K562 (cell line): Measurements from ENCODE around the gene ERVH48-1. TPM values are rescaled to one million over a fixed set of nuclear protein-coding genes. Genes with fewer than 3 reads are reported as not detected.

ENCODE experiments used
- ARHGAP35 ChIP-seq: fragments of 450-650 bp; IDR thresholded peaks from 2 replicates; pipeline ENCODE4 v1.6.1; 2018; ENCODE audit not compliant: partially characterized antibody
- ARID1B ChIP-seq: fragments of 450-650 bp; IDR thresholded peaks from 2 replicates; pipeline ENCODE4 v1.6.1; 2016; ENCODE audit warnings: antibody characterized with exemption, mild to moderate bottlenecking, inconsistent platforms
- CHD2 ChIP-seq: IDR thresholded peaks from 2 replicates; pipeline ENCODE4 v1.6.1; 2011; ENCODE audit warnings: low read depth, low read length
- HDAC2 ChIP-seq: fragments of 450-650 bp; IDR thresholded peaks from 2 replicates; pipeline ENCODE4 v1.6.1; 2016; ENCODE audit warnings: mild to moderate bottlenecking
- MTA2 ChIP-seq: fragments of 450-650 bp; IDR thresholded peaks from 2 replicates; pipeline ENCODE4 v1.6.1; 2016; ENCODE audit warnings: low read depth
- PHF21A ChIP-seq: fragments of 450-650 bp; IDR thresholded peaks from 2 replicates; pipeline ENCODE4 v1.6.1; 2017; ENCODE audit warnings: low read depth, borderline replicate concordance
- PRDM10 ChIP-seq: fragments of 450-650 bp; IDR thresholded peaks from 2 replicates; pipeline ENCODE4 v1.6.1; 2018; ENCODE audit not compliant: partially characterized antibody
- TCF7L2 ChIP-seq: fragments of 150-350 bp; IDR thresholded peaks from 2 replicates; pipeline ENCODE4 v1.6.1; 2016; ENCODE audit warnings: low read depth, mild to moderate bottlenecking, low read length, moderate library complexity
- ZMIZ1 ChIP-seq, 2 experiments: fragments of 150-350 bp in 1 of 2; IDR thresholded peaks; 2 replicates each; pipeline ENCODE4 v1.6.1; 2012 to 2016; ENCODE audit warnings: low read depth in 2 of 2, low read length in 2 of 2, mild to moderate bottlenecking in 1 of 2, moderate library complexity in 1 of 2
- ZNF174 ChIP-seq: fragments of 250-450 bp; sonication (Bioruptor Pico); IDR thresholded peaks from 2 replicates; pipeline ENCODE4 v1.4.0; 2020; ENCODE audit warnings: mild to moderate bottlenecking
- ZNF431 ChIP-seq: sonication (generic); formaldehyde crosslinking; IDR thresholded peaks from 2 replicates; pipeline ENCODE4 v1.8.0; 2022; ENCODE audit warnings: mild to moderate bottlenecking, missing genetic modification reagents
- polyA plus RNA-seq, 8 experiments: library from polyadenylated mRNA; depleted of rRNA in 4 of 8; stranded (reverse) in 5 of 8; unstranded in 3 of 8; fragments of >200 nt; fragmentation: Nextera tagmentation in 2 of 8; fragmentation: Illumina TruSeq in 1 of 8; extraction: Ambion mirVana in 2 of 8; extraction: Trizol in 1 of 8; gene quantifications; 2 replicates each; pipeline versions ENCODE4 v1.2.1 to v1.2.3, GENCODE V29; 2011 to 2014; ENCODE audit warnings: inconsistent platforms in 1 of 8, missing spikeins in 1 of 8
- total RNA-seq, 7 experiments: library from RNA; depleted of rRNA in 6 of 7; stranded (reverse); fragments of >200 nt in 6 of 7; fragmentation: Illumina TruSeq in 2 of 7; extraction: Trizol in 2 of 7; gene quantifications; 2 replicates each; pipeline versions ENCODE4 v1.2.1 to v1.2.3, GENCODE V29; 2011 to 2021; ENCODE audit warnings: low replicate concordance in 1 of 7
- TF ChIP-seq, protein P1 (sequence below): sonication (generic); formaldehyde crosslinking; IDR thresholded peaks from 2 replicates; pipeline ENCODE4 v1.8.0; 2022; ENCODE audit warnings: mild to moderate bottlenecking, missing genetic modification reagents
- TF ChIP-seq, protein P2 (sequence below): fragments of 250-450 bp; sonication (Bioruptor Pico); IDR thresholded peaks from 2 replicates; pipeline ENCODE4 v1.5.0; 2021
- TF ChIP-seq, protein P3 (sequence below): sonication (generic); formaldehyde crosslinking; IDR thresholded peaks from 2 replicates; pipeline ENCODE4 v1.8.1; 2023; ENCODE audit warnings: mild to moderate bottlenecking, missing genetic modification reagents

Gene ERVH48-1
- total and polyA plus RNA-seq, 9 of the 15 experiments (the other 6 are each of a cell fraction or from before 2014, with no cell fraction given) = 0.08 to 0.49 (median 0.16) TPM; not detected in 3

DNA sequence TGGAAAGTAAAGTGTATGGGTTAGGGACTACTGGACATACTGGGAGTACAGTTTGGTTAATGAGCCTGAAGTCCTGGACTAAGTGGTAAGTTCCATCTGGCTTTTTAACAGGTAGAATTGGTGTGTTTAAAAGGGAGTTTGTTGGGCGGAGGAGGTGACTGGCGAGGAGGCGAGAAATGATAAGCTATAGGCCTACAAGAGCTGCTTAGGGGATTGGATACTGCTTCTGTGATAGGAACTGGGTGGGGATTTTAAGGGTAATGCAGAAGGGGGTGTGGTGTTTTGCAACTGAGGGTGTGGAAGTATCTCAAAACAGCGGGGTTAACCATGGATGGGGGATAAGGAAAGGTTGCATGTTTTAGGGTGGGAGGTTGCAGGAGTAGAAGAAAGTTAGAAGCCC lies 3.5 kb downstream of the ERVH48-1 start (continued):
- TF ChIP-seq, protein P1, sequence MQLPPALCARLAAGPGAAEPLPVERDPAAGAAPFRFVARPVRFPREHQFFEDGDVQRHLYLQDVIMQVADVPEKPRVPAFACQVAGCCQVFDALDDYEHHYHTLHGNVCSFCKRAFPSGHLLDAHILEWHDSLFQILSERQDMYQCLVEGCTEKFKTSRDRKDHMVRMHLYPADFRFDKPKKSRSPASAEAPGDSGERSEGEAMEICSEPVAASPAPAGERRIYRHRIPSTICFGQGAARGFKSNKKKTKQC (CRISPR knock-in tag) = no peak
- TF ChIP-seq, protein P2, sequence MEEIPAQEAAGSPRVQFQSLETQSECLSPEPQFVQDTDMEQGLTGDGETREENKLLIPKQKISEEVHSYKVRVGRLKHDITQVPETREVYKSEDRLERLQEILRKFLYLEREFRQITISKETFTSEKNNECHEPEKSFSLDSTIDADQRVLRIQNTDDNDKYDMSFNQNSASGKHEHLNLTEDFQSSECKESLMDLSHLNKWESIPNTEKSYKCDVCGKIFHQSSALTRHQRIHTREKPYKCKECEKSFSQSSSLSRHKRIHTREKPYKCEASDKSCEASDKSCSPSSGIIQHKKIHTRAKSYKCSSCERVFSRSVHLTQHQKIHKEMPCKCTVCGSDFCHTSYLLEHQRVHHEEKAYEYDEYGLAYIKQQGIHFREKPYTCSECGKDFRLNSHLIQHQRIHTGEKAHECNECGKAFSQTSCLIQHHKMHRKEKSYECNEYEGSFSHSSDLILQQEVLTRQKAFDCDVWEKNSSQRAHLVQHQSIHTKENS (CRISPR knock-in tag) = no peak
- TF ChIP-seq, protein P3, sequence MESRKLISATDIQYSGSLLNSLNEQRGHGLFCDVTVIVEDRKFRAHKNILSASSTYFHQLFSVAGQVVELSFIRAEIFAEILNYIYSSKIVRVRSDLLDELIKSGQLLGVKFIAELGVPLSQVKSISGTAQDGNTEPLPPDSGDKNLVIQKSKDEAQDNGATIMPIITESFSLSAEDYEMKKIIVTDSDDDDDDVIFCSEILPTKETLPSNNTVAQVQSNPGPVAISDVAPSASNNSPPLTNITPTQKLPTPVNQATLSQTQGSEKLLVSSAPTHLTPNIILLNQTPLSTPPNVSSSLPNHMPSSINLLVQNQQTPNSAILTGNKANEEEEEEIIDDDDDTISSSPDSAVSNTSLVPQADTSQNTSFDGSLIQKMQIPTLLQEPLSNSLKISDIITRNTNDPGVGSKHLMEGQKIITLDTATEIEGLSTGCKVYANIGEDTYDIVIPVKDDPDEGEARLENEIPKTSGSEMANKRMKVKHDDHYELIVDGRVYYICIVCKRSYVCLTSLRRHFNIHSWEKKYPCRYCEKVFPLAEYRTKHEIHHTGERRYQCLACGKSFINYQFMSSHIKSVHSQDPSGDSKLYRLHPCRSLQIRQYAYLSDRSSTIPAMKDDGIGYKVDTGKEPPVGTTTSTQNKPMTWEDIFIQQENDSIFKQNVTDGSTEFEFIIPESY (CRISPR knock-in tag) = no peak
- peak; percentile 42 for TF ChIP-seq ARID1B
- no peak for TF ChIP-seq TCF7L2
- no peak for TF ChIP-seq CHD2
- no peak for TF ChIP-seq ZNF431 (CRISPR knock-in tag)
- no peak for TF ChIP-seq ZNF174 (CRISPR knock-in tag)
- TF ChIP-seq PRDM10 = peak; percentile 65
- TF ChIP-seq PHF21A = no peak
- TF ChIP-seq ZMIZ1 (IDR thresholded peaks at IDR 0.05; ENCODE audit: low read depth in 2 of 2, low read length in 2 of 2) = no peak
- TF ChIP-seq HDAC2 = peak; percentile 42; the same call in 1 of the 2 replicates
- no peak for TF ChIP-seq ARHGAP35
- TF ChIP-seq MTA2 = no peak
- TF ChIP-seq, all 486 proteins: peak for 8
